WTC11 (cell line): ENCODE results near the gene EXPH5.

Source experiments
- CTCF ChIP-seq: fragments of 200-600 bp; IDR thresholded peaks from 2 replicates; pipeline ENCODE4 v1.8.0; 2022; ENCODE audit warnings: antibody characterized with exemption
- IRF2 ChIP-seq: sonication (generic); formaldehyde crosslinking; IDR thresholded peaks from 2 replicates; pipeline ENCODE4 v1.8.0; 2022; ENCODE audit warnings: low read depth, missing genetic modification reagents, borderline replicate concordance
- JUN ChIP-seq: sonication (generic); formaldehyde crosslinking; IDR thresholded peaks from 2 replicates; pipeline ENCODE4 v1.8.0; 2023; ENCODE audit warnings: mild to moderate bottlenecking, missing genetic modification reagents
- NR3C1 ChIP-seq: sonication (generic); formaldehyde crosslinking; conservative IDR thresholded peaks from 2 replicates; pipeline ENCODE4 v1.8.1; 2023; ENCODE audit warnings: low read depth, mild to moderate bottlenecking, missing genetic modification reagents
- USF2 ChIP-seq: sonication (generic); formaldehyde crosslinking; IDR thresholded peaks from 2 replicates; pipeline ENCODE4 v1.8.1; 2023; ENCODE audit warnings: mild to moderate bottlenecking, missing genetic modification reagents, moderate library complexity
- ZBTB21 ChIP-seq: sonication (generic); formaldehyde crosslinking; IDR thresholded peaks from 2 replicates; pipeline ENCODE4 v1.8.1; 2023; ENCODE audit warnings: mild to moderate bottlenecking, missing genetic modification reagents, borderline replicate concordance

- TF ChIP-seq CTCF (no peak), IRF2 (CRISPR knock-in tag) (no peak), NR3C1 (no peak), USF2 (CRISPR knock-in tag) (no peak), JUN (no peak), ZBTB21 (no peak)
Measured at GRCh38 chr11:108538022-108538424, 55.5 kb downstream of the EXPH5 start.
